Activated CD4-positive, CD25-positive, alpha-beta regulatory T cell treated with anti-CD3 and anti-CD28 coated beads, Interleukin-2, amount 50 U/mL, for 16 hours (primary cell): ENCODE measurements around the gene CDKL5.

Experiments used
- DNase-seq: peaks from one replicate; pipeline ENCODE4 v3.0.0-alpha.2; 2020; ENCODE audit warnings: low read depth, low spot score

CDKL5 gene

GRCh38 chrX:18696653-18697052 lies 271.2 kb downstream of the CDKL5 start:
- DNase-seq, result no peak

- DNase-seq, result no peak
Observed at GRCh38 chrX:18698737-18699650, 273.6 kb downstream of the CDKL5 start.

GRCh38 chrX:18701621-18702361 lies 276.4 kb downstream of the CDKL5 start:
- DNase-seq, result no peak

GRCh38 chrX:18702362-18703195 lies 277.2 kb downstream of the CDKL5 start:
- DNase-seq, result no peak
